Naive thymus-derived CD4-positive, alpha-beta T cell (primary cell): ENCODE data around the gene TSTD2. TPM values are rescaled to one million over a fixed set of nuclear protein-coding genes. Genes with fewer than 3 reads are reported as not detected.
A peak's percentile ranks its signal among the peaks of the same experiment; 100 is the strongest.

Source experiments
- ATAC-seq: fragments of 150-1000 bp; cut with Tn5 transposase; 2 replicates; pipeline ENCODE4 v1.10.0; 2021; ENCODE audit warnings: mild to moderate bottlenecking, moderate library complexity
- CTCF ChIA-PET: fragments of 350-600 bp; sonication (Branson Sonifier 250); formaldehyde crosslinking; loops from one replicate; lab custom pipeline; 2021; ENCODE audit warnings: antibody characterized with exemption; lab: Charles Lee
- POLR2A ChIA-PET: fragments of 350-600 bp; sonication (Branson Sonifier 250); formaldehyde crosslinking; loops from one replicate; lab custom pipeline; 2021; ENCODE audit warnings: antibody characterized with exemption, inconsistent platforms; lab: Charles Lee
- DNase-seq, 9 donors: peaks; one replicate each; pipeline versions ENCODE4 v3.0.0 to v3.0.0-alpha.2; 2020 to 2022; ENCODE audit warnings: mixed read lengths in 1 of 9
- H3K27ac ChIP-seq: one replicate; pipeline ENCODE4 v1.7.0; 2013; ENCODE audit warnings: mild to moderate bottlenecking, low read depth, low read length, moderate library complexity
- H3K27me3 ChIP-seq, 2 donors: one replicate each; pipeline ENCODE4 v1.7.0; 2013; ENCODE audit warnings: low read length in 2 of 2, mild to moderate bottlenecking in 2 of 2, moderate library complexity in 2 of 2; ENCODE audit not compliant: control insufficient read depth in 2 of 2, insufficient read depth in 2 of 2
- H3K36me3 ChIP-seq, 3 experiments: 1 replicate in 2 of 3; 2 replicates in 1 of 3; pipeline ENCODE4 v1.7.0; 2013; ENCODE audit warnings: low read length in 3 of 3, mild to moderate bottlenecking in 3 of 3, moderate library complexity in 1 of 3; ENCODE audit not compliant: insufficient read depth in 3 of 3, control insufficient read depth in 2 of 3
- H3K4me1 ChIP-seq, 2 donors: one replicate each; pipeline ENCODE4 v1.7.0; 2013; ENCODE audit warnings: low read length in 2 of 2, mild to moderate bottlenecking in 2 of 2, moderate library complexity in 1 of 2; ENCODE audit not compliant: control insufficient read depth in 2 of 2, insufficient read depth in 2 of 2
- H3K4me3 ChIP-seq: 2 replicates; pipeline ENCODE4 v1.7.0; 2013; ENCODE audit warnings: mild to moderate bottlenecking, low read length
- H3K9me3 ChIP-seq, 3 experiments: 1 replicate in 2 of 3; 2 replicates in 1 of 3; pipeline ENCODE4 v1.7.0; 2013; ENCODE audit warnings: low read length in 3 of 3; ENCODE audit not compliant: control insufficient read depth in 2 of 3
- H3K27ac Mint-ChIP-seq, 9 donors: one replicate each; pipeline ENCODE4 v1.8.0; 2020 to 2022; ENCODE audit warnings: mixed read lengths in 9 of 9, mild to moderate bottlenecking in 8 of 9, moderate library complexity in 5 of 9, inconsistent platforms in 2 of 9
- H3K27me3 Mint-ChIP-seq, 5 donors: one replicate each; pipeline ENCODE4 v1.8.0; 2021 to 2022; ENCODE audit warnings: mixed read lengths in 5 of 5, mild to moderate bottlenecking in 1 of 5
- H3K36me3 Mint-ChIP-seq, 5 donors: one replicate each; pipeline ENCODE4 v1.8.0; 2020 to 2022; ENCODE audit warnings: mixed read lengths in 5 of 5, mild to moderate bottlenecking in 3 of 5, inconsistent platforms in 1 of 5
- H3K4me1 Mint-ChIP-seq, 7 donors: one replicate each; pipeline ENCODE4 v1.8.0; 2020 to 2022; ENCODE audit warnings: mixed read lengths in 7 of 7, mild to moderate bottlenecking in 3 of 7, inconsistent platforms in 1 of 7
- H3K4me3 Mint-ChIP-seq, 10 donors: one replicate each; pipeline ENCODE4 v1.8.0; 2020 to 2022; ENCODE audit warnings: mild to moderate bottlenecking in 10 of 10, mixed read lengths in 10 of 10, moderate library complexity in 6 of 10, inconsistent platforms in 2 of 10
- H3K9me3 Mint-ChIP-seq, 11 donors: one replicate each; pipeline ENCODE4 v1.8.0; 2020 to 2022; ENCODE audit warnings: mixed read lengths in 11 of 11, mild to moderate bottlenecking in 4 of 11, inconsistent platforms in 1 of 11, moderate library complexity in 1 of 11
- intact Hi-C, 2 donors: fragments of 100-400 bp; cut with micrococcal nuclease; formaldehyde crosslinking; loops; one replicate each; pipeline ENCODE4 v1.15.1; 2023
- polyA plus RNA-seq, 2 donors: library from polyadenylated mRNA; unstranded; fragments of 300-500 nt; fragmentation: Illumina TruSeq; gene quantifications; one replicate each; pipeline ENCODE4 v1.2.3, GENCODE V29; 2021
- total RNA-seq, 6 experiments: library from RNA in 5 of 6; stranded (reverse) in 5 of 6; gene quantifications; 1 replicate in 5 of 6; 2 replicates in 1 of 6; pipeline ENCODE4 v1.2.3 and lab custom pipeline; 2021 to 2026

Gene TSTD2
- total and polyA plus RNA-seq, 7 experiments from 2014 or later, result 9.8 to 23.3 (median 16.3) TPM

DNA sequence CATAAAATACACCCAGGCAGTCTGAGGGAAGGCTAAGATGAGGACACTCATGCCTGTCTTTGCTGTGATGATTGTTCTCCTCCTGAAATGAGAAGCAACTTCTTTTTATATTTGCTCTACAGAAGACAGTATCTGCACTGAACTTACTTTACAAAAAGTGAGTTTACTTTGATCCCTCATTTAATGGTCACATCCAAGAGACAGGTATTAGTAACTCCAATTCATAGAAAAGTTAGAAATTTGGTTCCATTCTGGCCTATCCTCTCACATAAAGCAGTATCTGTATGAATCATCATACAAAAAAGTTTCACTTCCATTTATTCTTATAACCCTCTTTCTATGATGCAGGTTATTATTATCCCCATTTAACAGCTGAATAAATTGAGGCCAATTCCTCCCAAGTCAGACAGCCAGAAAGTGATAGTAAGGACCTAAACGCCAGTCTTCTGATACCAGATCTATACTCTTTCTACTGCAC lies 15.2 kb downstream of the TSTD2 start:
- Histone ChIP-seq H3K9me3 (no peaks in the 10 kb centered on the region), H3K4me1 (no peaks in the 10 kb centered on the region), H3K36me3 (peaks cover 0 to 15% (median 0%) of the 10 kb centered on the region in 3 experiments), H3K27ac (no peak overlapping the region), H3K4me3 (no peak overlapping the region), H3K27me3 (no peaks in the 10 kb centered on the region)
- H3K36me3 Mint-ChIP-seq, result peaks cover 6 to 43% (median 22%) of the 10 kb centered on the region in 5 donors
- peaks cover 0 to 4% (median 0%) of the 10 kb centered on the region in 11 donors for H3K9me3 Mint-ChIP-seq
- H3K27me3 Mint-ChIP-seq, result no peaks in the 10 kb centered on the region
- ChIA-PET POLR2A (no interaction called here), CTCF (interaction anchor here (0.9 kb wide), 1 partner anchor 761 kb away, joined by 3 read pairs; no protein-coding TSS in a partner anchor)
- ATAC-seq (no peak), DNase-seq (no peak)
- intact Hi-C loops, result loop anchor here in 1 of 2 donors (5.0 kb wide), 1 partner anchor 761 kb away; no protein-coding TSS in a partner anchor
- peaks cover 0 to 16% (median 0%) of the 10 kb centered on the region in 7 donors for H3K4me1 Mint-ChIP-seq
- no peak overlapping the region for H3K4me3 Mint-ChIP-seq
- peak overlapping the region in 2 of 9 donors; percentile 24 to 44 for H3K27ac Mint-ChIP-seq

DNA sequence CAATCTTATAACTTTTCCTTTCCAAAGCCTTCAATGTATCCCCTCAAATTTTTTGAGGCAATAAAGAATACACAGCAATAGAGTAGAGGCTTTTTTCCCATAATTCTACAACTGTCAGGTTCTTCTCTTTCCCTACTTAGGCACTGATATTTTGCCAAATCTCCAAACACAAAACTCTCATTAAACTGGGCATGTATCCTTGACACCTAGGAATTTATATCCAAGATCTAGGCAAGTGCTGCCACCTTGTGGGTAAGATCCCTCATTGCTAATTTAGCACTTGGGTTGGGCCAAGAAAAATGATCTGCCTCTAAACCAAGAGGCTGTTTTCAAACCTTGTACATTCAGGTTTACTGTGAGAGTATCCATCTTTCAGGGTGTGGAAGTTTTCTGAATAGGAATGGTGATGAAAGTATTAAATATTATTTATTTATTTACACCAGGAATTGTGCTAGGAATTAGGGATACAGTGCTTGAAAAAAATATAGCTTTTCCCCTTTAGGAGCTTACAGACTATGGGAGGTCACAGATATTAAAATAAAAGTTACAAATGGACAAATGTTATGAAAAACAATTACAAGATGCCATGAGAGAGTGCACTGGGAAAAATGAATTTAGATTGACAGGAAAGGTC lies 17.6 kb downstream of the TSTD2 start:
- Mint-ChIP-seq H3K4me3 (no peak overlapping the region), H3K27ac (peak overlapping the region in 1 of 9 donors; percentile 37), H3K27me3 (no peaks in the 10 kb centered on the region), H3K9me3 (peaks cover 0 to 4% (median 0%) of the 10 kb centered on the region in 11 donors), H3K36me3 (peaks cover 9 to 44% (median 12%) of the 10 kb centered on the region in 5 donors), H3K4me1 (peaks cover 0 to 15% (median 0%) of the 10 kb centered on the region in 7 donors)
- ChIA-PET CTCF (interaction anchor here (0.8 to 3.6 kb wide), 19 partner anchors 9 to 759 kb away, joined by 3 to 18 read pairs (median 4); partner anchors contain the start of genes NCBP1, TDRD7 and TSTD2), POLR2A (interaction anchor here (1.2 kb wide), 1 partner anchor 17 kb away, joined by 8 read pairs; the partner anchor contains the start of genes NCBP1 and TSTD2)
- H3K4me1 ChIP-seq, result no peaks in the 10 kb centered on the region
- DNase-seq (peak in 8 of 9 donors; percentile 29 to 61 (median 52)), ATAC-seq (peak; percentile 76)
- intact Hi-C loops, result loop anchor here (1.0 to 5.0 kb wide), 6 partner anchors 18 to 758 kb away; partner anchors contain the start of genes NCBP1 (in 1 of the 2) and TSTD2 (in 1 of the 2)
- no peaks in the 10 kb centered on the region for H3K9me3 ChIP-seq
- H3K4me3 ChIP-seq, result no peak overlapping the region
- H3K27ac ChIP-seq, result no peak overlapping the region
- H3K27me3 ChIP-seq, result no peaks in the 10 kb centered on the region
- peaks cover 0 to 17% (median 6%) of the 10 kb centered on the region in 3 experiments for H3K36me3 ChIP-seq

DNA sequence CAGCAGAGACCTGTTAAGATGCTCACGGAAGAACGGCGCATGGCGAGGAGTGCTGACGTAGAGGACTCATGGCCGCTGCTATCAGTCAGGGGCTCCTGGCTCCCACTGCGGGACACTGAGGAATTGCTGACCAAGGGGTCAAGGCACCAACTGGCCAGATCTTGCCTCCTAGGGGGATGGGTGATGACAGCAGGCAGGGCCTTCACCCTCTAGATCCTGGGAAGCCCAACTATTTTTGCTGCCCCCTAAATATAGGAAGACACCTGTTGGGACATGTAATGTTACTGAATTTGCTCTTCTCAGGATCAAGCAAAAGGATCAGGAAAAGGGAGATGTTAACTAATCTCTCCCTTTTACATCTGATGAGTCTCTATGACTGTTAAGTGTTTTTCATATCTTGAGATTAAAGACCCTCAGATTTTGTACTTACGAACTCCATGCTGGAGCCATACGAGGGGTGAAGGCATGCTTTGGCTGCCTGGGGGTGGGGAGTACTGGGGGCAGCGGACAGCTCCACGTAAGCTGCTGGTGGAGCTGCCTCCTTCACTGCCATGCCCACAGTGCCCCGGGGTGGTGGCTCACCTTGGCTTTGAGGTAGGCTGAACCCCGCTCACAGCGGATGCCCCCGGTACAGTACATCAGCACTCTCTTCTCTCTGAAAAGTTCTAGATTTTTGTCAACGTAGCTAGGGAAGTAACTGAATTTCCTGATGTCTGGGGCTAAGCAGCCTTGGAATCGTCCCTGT lies 28.1 kb downstream of the TSTD2 start:
- no peak for ATAC-seq
- H3K36me3 Mint-ChIP-seq, result peaks cover 3 to 51% (median 10%) of the 10 kb centered on the region in 5 donors
- intact Hi-C loops, result no loop called here
- no peak overlapping the region for H3K4me3 Mint-ChIP-seq
- no peaks in the 10 kb centered on the region for H3K27me3 Mint-ChIP-seq
- Histone ChIP-seq H3K9me3 (no peaks in the 10 kb centered on the region), H3K27me3 (no peaks in the 10 kb centered on the region), H3K27ac (no peak overlapping the region), H3K36me3 (peaks cover 3 to 69% (median 17%) of the 10 kb centered on the region in 3 experiments), H3K4me3 (no peak overlapping the region), H3K4me1 (no peaks in the 10 kb centered on the region)
- H3K4me1 Mint-ChIP-seq, result peaks cover 0 to 4% (median 0%) of the 10 kb centered on the region in 7 donors
- no peak for DNase-seq
- peak overlapping the region in 2 of 9 donors; percentile 12 to 75 for H3K27ac Mint-ChIP-seq
- H3K9me3 Mint-ChIP-seq, result no peaks in the 10 kb centered on the region
- POLR2A ChIA-PET, result no interaction called here
- CTCF ChIA-PET, result no interaction called here

DNA sequence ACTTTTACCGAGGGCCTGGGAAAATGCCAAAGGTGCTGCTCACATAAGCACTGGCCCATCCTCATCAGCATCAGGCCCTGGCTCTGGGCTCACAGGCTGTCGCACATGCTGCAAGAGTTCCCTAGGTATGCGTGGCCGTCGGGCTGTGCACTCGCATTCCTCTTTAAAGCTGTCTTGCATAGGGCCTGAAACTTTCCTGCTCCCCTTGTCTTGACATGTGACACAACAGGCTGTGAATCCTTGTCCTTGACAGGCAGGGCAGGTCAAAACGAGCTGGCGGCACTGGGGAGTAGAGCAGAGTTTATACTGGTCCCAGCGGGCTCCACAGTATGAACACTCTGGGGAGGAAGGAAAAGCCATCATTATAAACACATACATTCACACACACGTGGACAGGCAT lies 30.7 kb downstream of the TSTD2 start:
- no peak overlapping the region for H3K4me3 ChIP-seq
- DNase-seq (no peak), ATAC-seq (no peak)
- H3K9me3 ChIP-seq, result no peaks in the 10 kb centered on the region
- Mint-ChIP-seq H3K36me3 (peaks cover 3 to 44% (median 10%) of the 10 kb centered on the region in 5 donors), H3K9me3 (no peaks in the 10 kb centered on the region), H3K4me3 (no peak overlapping the region), H3K4me1 (peaks cover 6 to 10% (median 6%) of the 10 kb centered on the region in 7 donors), H3K27me3 (no peaks in the 10 kb centered on the region), H3K27ac (no peak overlapping the region)
- H3K36me3 ChIP-seq, result peaks cover 3 to 67% (median 17%) of the 10 kb centered on the region in 3 experiments
- no peaks in the 10 kb centered on the region for H3K27me3 ChIP-seq
- peaks cover 4% of the 10 kb centered on the region in 2 donors for H3K4me1 ChIP-seq
- no peak overlapping the region for H3K27ac ChIP-seq
- ChIA-PET POLR2A (no interaction called here), CTCF (interaction anchor here (0.9 kb wide), 1 partner anchor 121 kb away, joined by 3 read pairs; no protein-coding TSS in a partner anchor)
- intact Hi-C loops, result no loop called here

DNA sequence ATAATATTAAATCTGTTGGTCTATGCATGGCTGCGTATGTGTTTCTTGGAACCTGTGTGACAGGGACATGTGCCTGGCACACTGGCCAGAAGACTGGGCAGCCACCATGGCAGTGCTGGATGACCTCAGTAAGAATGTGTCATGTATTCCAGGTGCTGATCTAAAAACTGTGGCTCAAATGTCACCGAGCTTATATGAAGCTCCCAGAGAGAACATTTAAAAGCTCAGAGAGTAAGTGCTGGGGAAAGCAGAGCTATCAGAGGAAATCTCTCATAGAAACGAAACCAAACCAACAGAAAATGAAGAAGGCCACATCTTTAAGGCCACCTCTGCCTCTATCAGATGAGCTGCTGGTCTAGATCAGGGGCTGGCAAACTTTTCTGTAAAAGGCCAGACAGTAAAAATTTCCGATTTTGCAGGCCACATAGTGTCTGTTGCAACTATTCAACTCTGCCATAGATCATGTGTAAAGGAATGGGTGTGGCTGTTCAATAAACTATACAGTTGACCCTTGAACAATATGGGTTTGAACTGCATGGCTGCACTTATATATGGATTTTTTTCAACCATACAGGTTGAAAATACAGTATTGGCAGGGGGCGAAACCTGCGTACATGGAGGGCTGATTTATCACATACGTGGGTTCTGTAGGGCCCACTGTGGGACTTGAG lies 31.8 kb downstream of the TSTD2 start:
- DNase-seq (no peak), ATAC-seq (no peak)
- H3K4me1 ChIP-seq, result peaks cover 4% of the 10 kb centered on the region in 2 donors
- H3K9me3 ChIP-seq, result no peaks in the 10 kb centered on the region
- Mint-ChIP-seq H3K27me3 (no peaks in the 10 kb centered on the region), H3K9me3 (no peaks in the 10 kb centered on the region), H3K4me1 (peaks cover 6 to 8% (median 6%) of the 10 kb centered on the region in 7 donors), H3K27ac (no peak overlapping the region), H3K4me3 (no peak overlapping the region), H3K36me3 (peaks cover 3 to 36% (median 14%) of the 10 kb centered on the region in 5 donors)
- no peaks in the 10 kb centered on the region for H3K27me3 ChIP-seq
- POLR2A ChIA-PET, result no interaction called here
- H3K36me3 ChIP-seq, result peaks cover 0 to 63% (median 17%) of the 10 kb centered on the region in 3 experiments
- CTCF ChIA-PET, result interaction anchor here (0.6 to 1.3 kb wide), 3 partner anchors 120 to 721 kb away, joined by 3 to 4 read pairs (median 3); no protein-coding TSS in a partner anchor
- intact Hi-C loops, result no loop called here
- no peak overlapping the region for H3K27ac ChIP-seq
- H3K4me3 ChIP-seq, result no peak overlapping the region
